GM08714 (cell line): ENCODE measurements around the gene THRB.

Experiments
- H3K4me3 ChIP-seq: fragments of 200-500 bp; sonication (Bioruptor generic); 2 replicates; pipeline ENCODE4 v1.5.1; 2014; ENCODE audit warnings: mild to moderate bottlenecking, low read length, inconsistent platforms
- ZNF274 ChIP-seq: IDR thresholded peaks from 2 replicates; pipeline ENCODE4 v1.6.1; 2012; ENCODE audit warnings: mild to moderate bottlenecking, low read depth, low read length

Gene THRB

GRCh38 chr3:24494618-24495325, at the start of gene THRB:
Gene THRB (minus strand): TSS chr3:24494850.
- TF ChIP-seq ZNF274 = no peak
- H3K4me3 ChIP-seq = no peak within 1 kb of the TSS; the same call in 1 of the 2 replicates

- TF ChIP-seq ZNF274 = no peak
- H3K4me3 ChIP-seq = no peak overlapping the region
Observed at GRCh38 chr3:24541935-24542334, 47.3 kb upstream of the THRB start.

- TF ChIP-seq ZNF274 = no peak
- H3K4me3 ChIP-seq = no peak overlapping the region
Observed at GRCh38 chr3:24540821-24541220, 46.2 kb upstream of the THRB start.

- H3K4me3 ChIP-seq = no peak overlapping the region
- no peak for TF ChIP-seq ZNF274
Observed at GRCh38 chr3:24539699-24540098, 45.0 kb upstream of the THRB start.

GRCh38 chr3:24538891-24539290, 44.2 kb upstream of the THRB start:
- no peak for TF ChIP-seq ZNF274

GRCh38 chr3:24533561-24534193, 39.0 kb upstream of the THRB start:
- no peak overlapping the region for H3K4me3 ChIP-seq
- TF ChIP-seq ZNF274 = no peak

More at GRCh38 chr3:24538891-24539290, 44.2 kb upstream of the THRB start:
- no peak overlapping the region for H3K4me3 ChIP-seq

GRCh38 chr3:24530471-24530870, 35.8 kb upstream of the THRB start:
- no peak overlapping the region for H3K4me3 ChIP-seq
- no peak for TF ChIP-seq ZNF274

GRCh38 chr3:24529210-24529609, 34.6 kb upstream of the THRB start:
- TF ChIP-seq ZNF274 = no peak
- H3K4me3 ChIP-seq = no peak overlapping the region

GRCh38 chr3:24526640-24527212, 32.1 kb upstream of the THRB start:
- no peak for TF ChIP-seq ZNF274
- no peak overlapping the region for H3K4me3 ChIP-seq

- H3K4me3 ChIP-seq = no peak overlapping the region
- TF ChIP-seq ZNF274 = no peak
Observed at GRCh38 chr3:24525557-24525956, 30.9 kb upstream of the THRB start.

GRCh38 chr3:24525022-24525421, 30.4 kb upstream of the THRB start:
- TF ChIP-seq ZNF274 = no peak
- no peak overlapping the region for H3K4me3 ChIP-seq

GRCh38 chr3:24523988-24524727, 29.5 kb upstream of the THRB start:
- no peak overlapping the region for H3K4me3 ChIP-seq
- TF ChIP-seq ZNF274 = no peak

- no peak overlapping the region for H3K4me3 ChIP-seq
- no peak for TF ChIP-seq ZNF274
Observed at GRCh38 chr3:24523215-24523614, 28.6 kb upstream of the THRB start.

- TF ChIP-seq ZNF274 = no peak
Observed at GRCh38 chr3:24522146-24522579, 27.5 kb upstream of the THRB start.

More at GRCh38 chr3:24522146-24522579, 27.5 kb upstream of the THRB start:
- H3K4me3 ChIP-seq = no peak overlapping the region
